OCI-LY1 (cell line): ENCODE data around the gene DDX51.

ENCODE experiments used
- H2AFZ ChIP-seq: fragments of 200-600 bp; sonication (generic), shearing (Covaris generic); 2 replicates; pipeline ENCODE4 v1.6.0; 2014; ENCODE audit warnings: antibody characterized with exemption, mild to moderate bottlenecking, low read length
- H3F3A ChIP-seq: fragments of 200-600 bp; sonication (generic), shearing (Covaris generic); 2 replicates; pipeline ENCODE4 v1.6.0; 2014; ENCODE audit warnings: mild to moderate bottlenecking, antibody characterized with exemption, low read length, moderate library complexity; ENCODE audit not compliant: insufficient read depth
- H3K27ac ChIP-seq: fragments of 200-600 bp; sonication (generic); 2 replicates; pipeline ENCODE4 v1.5.1; 2014; ENCODE audit warnings: low read length, mixed run types, mild to moderate bottlenecking, low read depth; ENCODE audit not compliant: poor library complexity, severe bottlenecking
- H3K27me3 ChIP-seq: fragments of 200-600 bp; sonication (generic); 2 replicates; pipeline ENCODE4 v1.6.0; 2014; ENCODE audit warnings: antibody characterized with exemption, mild to moderate bottlenecking, low read length, moderate library complexity; ENCODE audit not compliant: insufficient read depth
- H3K36me3 ChIP-seq: fragments of 200-600 bp; sonication (generic); 2 replicates; pipeline ENCODE4 v1.6.1; 2014; ENCODE audit warnings: mild to moderate bottlenecking, antibody characterized with exemption, low read length, moderate library complexity, mixed read lengths; ENCODE audit not compliant: insufficient read depth
- H3K4me1 ChIP-seq: fragments of 200-600 bp; sonication (generic); 2 replicates; pipeline ENCODE4 v1.5.1; 2014; ENCODE audit warnings: mild to moderate bottlenecking, low read length, moderate library complexity; ENCODE audit not compliant: insufficient read depth, severe bottlenecking
- H3K4me2 ChIP-seq: fragments of 200-600 bp; sonication (generic), shearing (Covaris generic); 2 replicates; pipeline ENCODE4 v1.6.1; 2014; ENCODE audit warnings: low read length
- H3K4me3 ChIP-seq: fragments of 200-600 bp; sonication (generic); 2 replicates; pipeline ENCODE4 v1.5.1; 2014; ENCODE audit warnings: low read length, low read depth, mild to moderate bottlenecking, mixed read lengths; ENCODE audit not compliant: poor library complexity, severe bottlenecking
- H3K79me2 ChIP-seq: fragments of 200-600 bp; shearing (Covaris generic); 2 replicates; pipeline ENCODE4 v1.6.1; 2016; ENCODE audit warnings: mixed run types, low read length, mixed read lengths; ENCODE audit not compliant: insufficient read depth
- H3K9ac ChIP-seq: fragments of 200-600 bp; sonication (generic), shearing (Covaris generic); 2 replicates; pipeline ENCODE4 v1.6.1; 2014; ENCODE audit warnings: mild to moderate bottlenecking, low read length, mixed read lengths
- H3K9me2 ChIP-seq: fragments of 200-600 bp; sonication (generic), shearing (Covaris generic); 2 replicates; pipeline ENCODE4 v1.6.1; 2014; ENCODE audit warnings: low read depth, mild to moderate bottlenecking, low read length, mixed read lengths
- H3K9me3 ChIP-seq: fragments of 200-600 bp; shearing (Covaris generic); 2 replicates; pipeline ENCODE4 v1.6.1; 2014; ENCODE audit warnings: low read length, mixed read lengths
- H4K20me1 ChIP-seq: fragments of 200-600 bp; sonication (generic), shearing (Covaris generic); 2 replicates; pipeline ENCODE4 v1.6.0; 2016; ENCODE audit warnings: mild to moderate bottlenecking, low read length; ENCODE audit not compliant: insufficient read depth
- EZH2 ChIP-seq: fragments of 200-600 bp; sonication (generic), shearing (Covaris generic); IDR thresholded peaks from 2 replicates; pipeline ENCODE4 v1.8.0; 2017; ENCODE audit warnings: borderline replicate concordance, mixed run types, mild to moderate bottlenecking, antibody characterized with exemption, low read length, moderate library complexity, mixed read lengths
- TF ChIP-seq, protein P1 (sequence below): fragments of 200-600 bp; sonication (generic), shearing (Covaris generic); IDR thresholded peaks from 2 replicates; pipeline ENCODE4 v1.5.1; 2017; ENCODE audit warnings: mild to moderate bottlenecking, antibody characterized with exemption, low read length, moderate library complexity, mixed read lengths

DDX51 gene

DNA sequence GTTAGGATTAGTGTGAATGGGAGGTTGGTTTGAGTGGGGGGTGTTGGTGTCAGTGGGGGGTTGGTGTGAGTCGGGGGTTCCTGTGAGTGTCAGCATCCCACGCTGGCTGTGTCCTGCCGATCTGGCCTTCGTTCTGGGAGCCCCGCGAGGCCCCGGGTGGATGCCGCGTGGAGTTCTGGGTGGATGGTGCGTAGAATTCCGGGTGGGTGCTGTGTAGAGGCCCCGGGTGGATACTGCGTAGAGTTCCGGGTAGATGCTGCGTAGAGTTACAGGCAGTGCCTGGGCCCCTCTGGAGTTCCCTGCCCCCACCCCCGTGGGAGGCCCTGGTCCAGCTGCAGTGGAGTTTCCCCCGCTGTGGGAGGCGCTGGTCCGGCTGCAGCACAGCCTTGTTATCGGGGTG, 8.8 kb upstream of the DDX51 start:
- H3K27ac ChIP-seq, result no peak overlapping the region
- H3K4me3 ChIP-seq, result no peak overlapping the region
- no peak overlapping the region for H3K9ac ChIP-seq
- no peak overlapping the region for H3K4me2 ChIP-seq
- H3F3A ChIP-seq, result peaks cover 12% of the 10 kb centered on the region; the same call in 1 of the 2 replicates
- H3K79me2 ChIP-seq, result no peaks in the 10 kb centered on the region
- H3K9me2 ChIP-seq, result no peaks in the 10 kb centered on the region
- no peaks in the 10 kb centered on the region for H3K27me3 ChIP-seq
- H3K9me3 ChIP-seq, result peaks cover 3% of the 10 kb centered on the region; the same call in 1 of the 2 replicates
- H3K4me1 ChIP-seq, result no peaks in the 10 kb centered on the region
- H2AFZ ChIP-seq, result no peak overlapping the region
- no peaks in the 10 kb centered on the region for H4K20me1 ChIP-seq
- TF ChIP-seq, protein P1, sequence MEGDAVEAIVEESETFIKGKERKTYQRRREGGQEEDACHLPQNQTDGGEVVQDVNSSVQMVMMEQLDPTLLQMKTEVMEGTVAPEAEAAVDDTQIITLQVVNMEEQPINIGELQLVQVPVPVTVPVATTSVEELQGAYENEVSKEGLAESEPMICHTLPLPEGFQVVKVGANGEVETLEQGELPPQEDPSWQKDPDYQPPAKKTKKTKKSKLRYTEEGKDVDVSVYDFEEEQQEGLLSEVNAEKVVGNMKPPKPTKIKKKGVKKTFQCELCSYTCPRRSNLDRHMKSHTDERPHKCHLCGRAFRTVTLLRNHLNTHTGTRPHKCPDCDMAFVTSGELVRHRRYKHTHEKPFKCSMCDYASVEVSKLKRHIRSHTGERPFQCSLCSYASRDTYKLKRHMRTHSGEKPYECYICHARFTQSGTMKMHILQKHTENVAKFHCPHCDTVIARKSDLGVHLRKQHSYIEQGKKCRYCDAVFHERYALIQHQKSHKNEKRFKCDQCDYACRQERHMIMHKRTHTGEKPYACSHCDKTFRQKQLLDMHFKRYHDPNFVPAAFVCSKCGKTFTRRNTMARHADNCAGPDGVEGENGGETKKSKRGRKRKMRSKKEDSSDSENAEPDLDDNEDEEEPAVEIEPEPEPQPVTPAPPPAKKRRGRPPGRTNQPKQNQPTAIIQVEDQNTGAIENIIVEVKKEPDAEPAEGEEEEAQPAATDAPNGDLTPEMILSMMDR, result no peak
- no peak for TF ChIP-seq EZH2
- peaks cover 46% of the 10 kb centered on the region for H3K36me3 ChIP-seq

DNA sequence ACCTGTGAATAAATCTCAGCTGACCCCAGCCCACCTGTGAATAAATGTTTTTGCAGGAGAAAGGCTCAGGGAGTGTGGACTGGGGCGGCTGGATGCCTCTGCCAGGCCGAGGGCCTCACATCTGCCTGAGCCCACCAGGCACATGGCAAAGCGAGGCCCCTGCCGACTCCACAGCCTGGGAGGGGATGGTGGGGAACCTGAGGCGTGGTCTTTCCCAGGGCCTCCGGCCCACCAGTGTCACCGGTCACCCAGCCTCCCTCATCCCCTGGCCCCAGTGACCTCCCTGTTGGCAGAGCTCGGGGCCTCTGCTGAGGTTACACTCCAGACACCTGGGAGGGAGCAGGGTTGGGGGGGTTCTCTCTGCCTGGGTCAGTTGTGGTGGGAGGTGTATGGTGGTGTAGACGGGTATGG, 8.3 kb upstream of the DDX51 start:
- Histone ChIP-seq H3K36me3 (peaks cover 46% of the 10 kb centered on the region), H3K9ac (no peak overlapping the region), H4K20me1 (no peaks in the 10 kb centered on the region), H3K79me2 (no peaks in the 10 kb centered on the region), H3K9me3 (peaks cover 3% of the 10 kb centered on the region; the same call in 1 of the 2 replicates), H3K4me2 (no peak overlapping the region), H3K27ac (no peak overlapping the region), H3K4me1 (no peaks in the 10 kb centered on the region), H3K9me2 (no peaks in the 10 kb centered on the region), H3K4me3 (no peak overlapping the region), H3K27me3 (no peaks in the 10 kb centered on the region), H3F3A (peaks cover 12% of the 10 kb centered on the region; the same call in 1 of the 2 replicates), H2AFZ (no peak overlapping the region)
- no peak for TF ChIP-seq EZH2
- TF ChIP-seq, protein P1, result no peak

DNA sequence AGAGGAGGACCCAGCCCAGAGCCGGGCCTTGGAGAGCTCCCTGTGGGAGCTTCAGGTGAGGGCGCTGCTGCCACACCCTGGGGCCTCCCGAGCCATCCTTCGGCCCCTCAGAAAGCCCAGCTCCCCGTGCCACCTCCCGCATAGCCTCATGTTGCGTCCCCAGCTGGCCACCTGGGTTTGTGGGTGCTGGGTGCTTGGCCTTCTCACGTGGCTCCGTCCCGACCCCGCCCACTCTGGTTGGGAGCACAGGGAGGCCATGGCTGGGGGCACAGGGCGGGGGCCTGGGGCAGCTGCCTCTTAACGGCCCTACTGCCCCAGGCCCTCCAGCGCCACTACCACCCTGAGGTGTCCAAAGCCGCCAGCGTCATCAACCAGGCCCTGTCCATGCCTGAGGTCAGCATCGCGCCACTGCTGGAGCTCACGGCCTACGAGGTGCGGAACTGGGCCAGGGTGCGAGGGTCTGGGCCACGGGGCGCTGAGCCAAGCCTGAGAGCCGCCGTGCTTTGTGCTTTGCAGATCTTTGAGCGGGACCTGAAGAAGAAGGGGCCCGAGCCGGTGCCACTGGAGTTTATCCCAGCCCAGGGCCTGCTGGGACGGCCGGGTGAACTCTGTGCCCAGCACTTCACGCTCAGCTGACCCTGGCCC, 7.8 kb upstream of the DDX51 start:
- TF ChIP-seq, protein P1, result no peak
- TF ChIP-seq EZH2, result no peak
- Histone ChIP-seq H3K9ac (no peak overlapping the region), H3K9me3 (peaks cover 1% of the 10 kb centered on the region; the same call in 1 of the 2 replicates), H3K27ac (no peak overlapping the region), H3K36me3 (peaks cover 46% of the 10 kb centered on the region), H4K20me1 (no peaks in the 10 kb centered on the region), H3K4me2 (no peak overlapping the region), H3K4me3 (no peak overlapping the region), H2AFZ (no peak overlapping the region), H3K9me2 (no peaks in the 10 kb centered on the region), H3F3A (peaks cover 9% of the 10 kb centered on the region; the same call in 1 of the 2 replicates), H3K4me1 (no peaks in the 10 kb centered on the region), H3K79me2 (no peaks in the 10 kb centered on the region), H3K27me3 (no peaks in the 10 kb centered on the region)
